NCI-H2081 treated with DMSO at 0.1 percent for 48 hours (cell line): ENCODE measurements around the gene VEGFB.
A peak's percentile ranks its signal among the peaks of the same experiment; 100 is the strongest.

ENCODE experiments used
- DNase-seq: peaks from one replicate; lab custom pipeline; 2025; lab: John Stamatoyannopoulos, UW

Gene VEGFB, protein sequence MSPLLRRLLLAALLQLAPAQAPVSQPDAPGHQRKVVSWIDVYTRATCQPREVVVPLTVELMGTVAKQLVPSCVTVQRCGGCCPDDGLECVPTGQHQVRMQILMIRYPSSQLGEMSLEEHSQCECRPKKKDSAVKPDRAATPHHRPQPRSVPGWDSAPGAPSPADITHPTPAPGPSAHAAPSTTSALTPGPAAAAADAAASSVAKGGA

DNA sequence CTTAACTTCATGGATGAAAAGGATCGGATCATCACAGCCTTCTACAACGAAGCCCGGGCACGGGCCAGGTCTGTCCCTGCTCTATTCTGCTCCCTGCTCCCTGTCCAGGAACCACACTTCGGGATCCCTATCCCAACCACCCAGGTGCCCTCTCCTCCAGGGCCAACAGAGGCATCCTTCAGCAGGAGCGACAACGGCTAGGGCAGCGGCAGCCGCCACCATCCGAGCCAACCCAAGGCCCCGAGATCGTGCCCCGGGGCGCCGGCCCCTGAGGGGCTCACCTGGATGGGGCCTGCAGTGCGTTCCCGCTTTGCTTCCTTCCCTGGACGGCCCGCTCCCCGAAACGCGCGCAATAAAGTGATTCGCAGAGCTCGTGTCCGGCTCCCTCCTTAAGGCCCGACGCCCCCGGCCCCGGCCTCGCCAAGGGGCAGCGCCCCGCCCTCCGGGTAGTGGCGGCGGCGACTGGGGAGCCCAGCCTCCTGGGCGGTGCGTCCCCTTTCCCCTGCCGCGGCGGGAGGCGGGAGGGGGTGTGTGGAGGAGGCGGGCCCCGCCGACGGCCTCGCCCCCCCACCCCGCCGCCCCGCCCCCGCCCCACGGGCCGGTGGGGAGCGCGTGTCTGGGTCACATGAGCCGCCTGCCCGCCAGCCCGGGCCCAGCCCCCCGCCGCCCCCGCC is at the start of gene VEGFB:
Gene VEGFB, plus strand, starts transcription at position 672 of the 674 bp plus-strand sequence. CDS start 250 bp downstream, outside the sequence.
- no peak for DNase-seq

GRCh38 chr11:64185175-64185692 is 49.1 kb upstream of the VEGFB start:
- DNase-seq = no peak

DNA sequence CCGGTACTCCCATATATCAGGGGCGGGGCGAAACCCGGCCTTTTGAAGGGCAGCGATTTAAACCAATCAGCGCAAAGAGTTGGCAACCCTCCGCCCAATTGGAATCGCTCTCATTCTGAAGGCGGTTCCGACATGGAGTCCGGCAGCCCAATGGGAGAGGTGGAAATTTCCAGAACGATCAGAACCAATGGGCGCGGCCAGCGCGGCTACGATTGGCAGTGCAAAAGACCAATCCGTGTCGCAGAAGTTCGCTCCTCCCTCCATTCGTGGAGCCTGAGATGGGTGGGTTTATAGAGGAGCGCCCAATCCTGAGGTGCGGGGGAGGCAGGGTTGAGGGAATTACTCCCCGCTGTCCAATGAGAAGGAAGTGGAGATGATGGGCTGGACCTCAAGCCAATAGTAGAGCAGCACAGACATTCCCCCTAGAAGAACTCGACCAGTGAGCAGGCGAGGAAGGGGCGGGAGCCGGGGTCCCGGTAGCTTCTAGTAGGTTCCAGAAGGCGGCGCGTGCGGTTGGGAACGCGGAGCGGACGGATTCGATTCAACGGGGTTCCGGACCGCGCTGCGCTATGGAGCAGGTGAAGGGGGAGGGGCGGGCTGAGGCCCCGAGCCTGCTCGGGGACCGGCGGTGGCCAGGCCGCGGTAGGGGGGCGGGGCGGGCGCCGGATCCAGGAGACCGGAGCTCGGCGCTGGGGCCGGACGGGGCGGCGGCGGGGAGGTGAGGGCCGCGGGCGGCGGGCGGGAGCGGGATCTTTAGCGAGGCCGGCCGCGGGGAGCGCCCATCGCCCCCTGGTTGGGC is 48.5 kb upstream of the VEGFB start, which contains the start of gene STIP1:
Gene STIP1, plus strand, starts transcription at position 479 of the 799 bp plus-strand sequence. Its CDS starts 91 bp downstream, at position 570.
- DNase-seq = peak; percentile 99

DNA sequence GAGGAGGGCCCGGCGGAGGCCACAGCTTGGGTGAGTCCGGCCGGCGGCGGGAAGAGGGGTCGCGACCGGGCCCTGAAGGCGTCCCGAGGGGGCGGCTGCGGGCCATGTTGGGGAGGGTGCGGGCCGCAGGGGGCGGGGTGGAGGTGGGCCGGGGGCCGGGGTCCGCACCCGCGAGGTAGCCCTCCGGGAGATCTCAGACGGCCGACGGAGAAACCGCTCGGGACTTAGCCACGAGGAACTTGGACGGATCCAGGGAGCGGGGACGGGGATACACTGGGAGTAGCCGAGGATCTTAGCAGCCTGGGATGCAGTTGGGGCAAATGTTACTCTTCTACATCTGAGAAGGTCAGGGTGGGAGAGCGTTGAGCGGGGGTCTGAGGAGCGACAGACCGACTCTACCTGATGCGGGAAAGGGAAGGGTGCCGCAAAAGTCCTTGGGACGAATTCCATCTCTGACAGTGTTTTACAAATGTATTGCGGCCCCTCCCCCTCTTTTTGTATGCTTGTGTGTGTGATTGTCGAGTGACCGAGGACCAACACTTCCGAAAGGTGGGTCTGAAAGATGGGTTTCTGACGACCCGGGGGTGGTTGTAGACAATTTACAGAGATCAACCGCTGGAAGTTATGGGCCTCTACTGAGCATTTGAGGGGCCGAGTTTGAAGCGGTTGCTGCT is 47.8 kb upstream of the VEGFB start:
- DNase-seq = no peak

GRCh38 chr11:64192434-64192833 is 42.0 kb upstream of the VEGFB start:
- no peak for DNase-seq

DNA sequence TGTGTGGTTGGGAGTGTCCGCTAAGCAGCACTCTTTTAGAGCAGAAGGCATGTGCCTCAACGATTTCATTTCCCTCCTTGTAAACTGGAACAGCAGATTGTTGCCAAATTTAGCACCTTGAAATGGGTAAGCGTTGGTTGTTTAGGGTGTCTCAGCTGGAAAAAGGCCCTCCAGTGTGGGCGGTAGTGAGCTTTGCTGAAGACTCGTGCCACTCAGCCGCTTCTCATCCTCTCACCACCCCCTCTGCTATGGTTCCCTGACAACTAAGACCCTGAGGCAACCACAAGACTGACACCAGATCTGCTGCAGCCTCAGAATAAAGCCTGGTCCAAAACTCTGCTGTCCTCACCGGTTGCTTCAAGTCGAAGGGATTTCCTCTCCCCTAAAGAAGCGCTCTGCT is 37.8 kb upstream of the VEGFB start:
- DNase-seq = no peak

GRCh38 chr11:64198511-64198910 is 35.9 kb upstream of the VEGFB start:
- no peak for DNase-seq

GRCh38 chr11:64201543-64201942 is 32.8 kb upstream of the VEGFB start:
- DNase-seq = no peak

GRCh38 chr11:64202992-64203391 is 31.4 kb upstream of the VEGFB start:
- no peak for DNase-seq

GRCh38 chr11:64203421-64204079 is 30.8 kb upstream of the VEGFB start:
- DNase-seq = no peak

- no peak for DNase-seq
Observed at GRCh38 chr11:64204080-64204440, 30.3 kb upstream of the VEGFB start.

GRCh38 chr11:64204464-64204989 is 29.9 kb upstream of the VEGFB start:
- no peak for DNase-seq

GRCh38 chr11:64206457-64207255 is 27.7 kb upstream of the VEGFB start, which contains the start of gene FERMT3:
TSS of gene FERMT3 (plus strand) at chr11:64206721. CDS start at chr11:64207365, 644 bp downstream.
- DNase-seq = no peak

GRCh38 chr11:64207256-64208085 is 26.9 kb upstream of the VEGFB start:
- no peak for DNase-seq

DNA sequence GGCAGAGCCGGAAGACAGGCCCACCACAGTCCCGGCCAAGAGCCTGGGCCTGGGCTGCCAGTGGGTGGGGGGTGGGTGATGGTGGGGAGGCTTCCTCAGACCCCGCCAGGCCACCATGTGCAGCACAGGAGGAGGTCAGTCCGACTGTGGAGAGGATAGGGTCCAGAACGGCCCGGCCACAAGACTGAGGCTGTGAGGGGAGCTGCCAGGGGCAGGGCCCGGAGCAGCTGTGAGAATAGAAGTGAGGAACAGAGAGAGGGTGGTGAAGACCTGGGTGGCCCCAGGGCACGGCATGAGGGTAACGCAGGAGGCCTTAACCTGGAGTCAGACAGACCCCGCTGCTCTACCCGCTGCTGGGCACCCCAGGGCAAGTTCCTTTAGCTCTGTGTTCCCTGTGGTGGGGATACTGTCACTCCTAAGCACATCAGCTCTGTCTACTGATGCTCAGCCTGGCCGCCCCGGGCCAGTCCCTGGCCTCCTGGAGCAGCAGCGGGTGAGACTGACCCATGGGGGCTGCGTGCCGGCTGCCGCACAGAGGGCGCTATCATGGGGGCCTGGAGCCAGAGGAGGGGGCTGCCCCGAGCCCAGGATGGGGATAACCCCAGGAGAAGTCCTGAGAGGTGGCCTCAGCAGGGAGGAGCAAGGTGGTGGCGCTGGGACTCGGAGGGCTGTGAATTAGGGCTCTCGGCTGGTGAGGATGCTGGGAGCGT is 26.1 kb upstream of the VEGFB start:
- DNase-seq = no peak

DNA sequence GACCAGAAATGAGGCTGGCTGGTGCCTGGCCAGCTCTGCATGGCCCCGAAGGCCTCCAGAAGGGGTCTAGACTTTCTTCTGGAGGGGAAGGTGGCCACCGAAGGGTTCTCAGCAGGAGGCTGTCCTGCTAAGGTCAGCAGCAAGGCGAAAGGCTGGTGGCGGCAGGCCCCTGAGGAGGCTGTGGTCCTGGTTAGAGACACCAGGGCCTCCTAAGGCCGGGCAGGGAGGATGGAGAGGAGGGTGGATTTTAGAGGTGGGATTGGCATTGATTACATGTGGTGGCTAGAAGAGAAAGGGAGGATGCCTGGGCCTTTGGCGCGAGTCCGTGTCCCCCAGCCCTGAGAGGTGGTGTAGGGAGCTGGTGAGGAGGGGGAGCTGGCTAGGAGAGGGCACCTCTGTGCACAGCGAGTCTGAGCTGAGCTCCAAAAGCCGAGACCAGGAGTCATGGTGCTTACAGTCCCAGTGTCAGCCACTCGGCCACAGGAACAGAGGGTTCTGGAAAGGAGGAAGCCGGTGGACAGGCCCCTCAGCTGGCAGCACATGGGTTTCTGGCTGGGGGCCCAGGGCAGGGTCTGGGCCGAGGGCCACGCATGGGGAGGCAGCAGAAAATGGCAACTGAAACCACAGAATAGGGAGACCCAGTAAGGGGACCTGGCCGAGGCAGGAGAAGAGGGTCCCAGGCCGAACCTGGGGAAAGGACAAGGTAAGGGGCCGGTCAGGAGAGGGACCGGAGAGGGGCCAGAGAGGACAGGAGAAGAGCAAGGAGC is 25.4 kb upstream of the VEGFB start:
- no peak for DNase-seq

DNA sequence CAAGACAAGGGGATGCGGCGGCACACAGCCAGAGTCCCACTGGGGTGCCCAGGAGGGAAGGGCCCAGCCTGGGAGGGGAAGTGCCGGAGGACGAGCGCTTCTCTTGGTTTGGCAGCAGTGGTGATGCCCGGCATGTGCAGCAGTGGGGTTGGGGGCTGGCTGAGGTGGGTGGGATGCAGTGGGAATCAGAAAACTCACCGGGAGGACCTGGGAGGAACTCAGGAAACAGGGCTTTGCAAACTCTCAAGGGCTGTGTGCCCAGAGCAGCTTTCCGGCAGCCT is 24.9 kb upstream of the VEGFB start:
- no peak for DNase-seq

DNA sequence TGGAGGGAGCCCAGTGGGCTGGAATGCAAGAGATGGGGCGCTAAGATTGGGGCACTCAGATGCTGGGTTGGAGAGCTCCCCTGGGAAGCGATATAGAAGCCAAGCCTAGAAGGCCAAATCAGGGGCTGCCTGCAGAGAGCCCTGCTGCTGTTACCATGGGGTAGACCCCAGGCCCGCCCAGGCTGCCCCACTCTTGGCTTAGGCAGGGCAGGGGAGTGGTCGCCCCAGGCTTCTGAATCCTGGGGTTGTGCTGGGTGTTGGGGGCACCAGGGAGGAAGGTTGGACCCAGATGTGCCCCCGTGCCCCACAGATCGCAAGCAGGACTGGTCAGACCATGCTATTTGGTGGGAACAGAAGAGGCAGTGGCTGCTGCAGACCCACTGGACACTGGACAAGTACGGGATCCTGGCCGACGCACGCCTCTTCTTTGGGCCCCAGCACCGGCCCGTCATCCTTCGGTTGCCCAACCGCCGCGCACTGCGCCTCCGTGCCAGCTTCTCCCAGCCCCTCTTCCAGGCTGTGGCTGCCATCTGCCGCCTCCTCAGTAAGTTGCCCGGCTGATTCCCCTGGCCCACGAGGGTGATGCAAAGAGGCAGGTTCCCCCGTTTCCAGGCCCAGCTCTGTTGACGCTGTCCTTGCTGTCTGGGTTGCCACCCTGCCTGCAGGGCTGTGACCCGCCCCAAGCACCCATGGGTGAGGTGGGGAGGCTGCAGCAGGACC is 23.9 kb upstream of the VEGFB start:
- no peak for DNase-seq
